Pancreas (tissue), 10 donors: ENCODE results near the gene LPO. TPM values are rescaled to one million over a fixed set of nuclear protein-coding genes. Genes with fewer than 3 reads are reported as not detected.

Experiments used
- ATAC-seq, 4 donors: fragments of 200-7000 bp; cut with Tn5 transposase; one replicate each; pipeline versions ENCODE4 v1.8.0 to v1.9.1; 2020; ENCODE audit warnings: mild to moderate bottlenecking in 4 of 4, moderate library complexity in 4 of 4
- DNase-seq, 6 donors: peaks; one replicate each; pipeline ENCODE4 v3.0.0-alpha.2; 2020
- FAIRE-seq: peaks from 2 replicates; lab custom pipeline; 2012; peaks lifted over from hg19 to GRCh38; lab: Jason Lieb, UNC
- H3K27ac ChIP-seq, 4 donors: fragments of 200-600 bp; sonication (generic); 1 replicate in 3 of 4; 2 replicates in 1 of 4; pipeline versions ENCODE4 v1.5.0 to v1.8.0; 2020
- H3K27me3 ChIP-seq, 4 donors: fragments of 200-600 bp; one replicate each; pipeline ENCODE4 v1.8.0; 2021
- H3K36me3 ChIP-seq, 3 donors: fragments of 200-600 bp; sonication (generic) in 1 of 3; one replicate each; pipeline versions ENCODE4 v1.5.0 to v1.8.0; 2020 to 2021
- H3K4me1 ChIP-seq, 3 donors: fragments of 200-600 bp; one replicate each; pipeline ENCODE4 v1.8.0; 2021
- H3K4me3 ChIP-seq, 4 donors: fragments of 200-600 bp; sonication (generic) in 2 of 4; one replicate each; pipeline versions ENCODE4 v1.5.0 to v1.8.0; 2020 to 2021
- H3K9me3 ChIP-seq, 4 donors: fragments of 200-600 bp; one replicate each; pipeline ENCODE4 v1.8.0; 2021
- WGBS, 2 donors: extraction: QIAGEN DNeasy Blood & Tissue Kit; methylation state at CpG; one replicate each; pipeline ENCODE4 v1.1.7; 2013; 5-methylcytosine and 5-hydroxymethylcytosine counted together
- intact Hi-C, 3 donors: fragments of 100-400 bp; cut with DNase I; formaldehyde crosslinking; loops; one replicate each; pipeline versions ENCODE4 v1.11.1 to v1.14.2; 2022
- polyA plus RNA-seq, 2 donors: library from polyadenylated mRNA; stranded (reverse); fragments of 200-250 nt; gene quantifications; one replicate each; pipeline ENCODE4 v1.2.3, GENCODE V29; 2013
- total RNA-seq, 6 donors: library from RNA; stranded (reverse); fragmentation: NEBNext Ultra II Directional in 4 of 6; extraction: Animal tissue kit (Norgen Biotek cat#: 25700) in 4 of 6; gene quantifications; one replicate each; pipeline versions ENCODE4 v1.2.1 to v1.2.4, GENCODE V29; 2021 to 2023
- TF ChIP-seq, protein P1 (sequence below), 4 donors: fragments of 200-600 bp; sonication (generic) in 3 of 4; IDR thresholded peaks; one replicate each; pipeline versions ENCODE4 v1.5.0 to v1.8.0; 2021; ENCODE audit warnings: antibody characterized with exemption in 4 of 4
- donor health status: healthy with polysubstance abuse.
- donor health status: DM: no; HTN: no; CAD: no; lungs with moderate emphysema.
- donor health status: DM: no; HTN: no; CAD: no.
- donor health status: control.
- donor health status: control.
- donor health status: Bipolar disorder and iron deficiency.
- donor health status: DM: yes; HTN: yes; CAD: no.
- donor health status: DM: no; HTN: no; CAD: no.
- donor health status: DM: no; HTN: no; CAD: no.
- donor health status: DM: yes; HTN: yes; CAD: no.

Gene LPO
- total and polyA plus RNA-seq, 8 donors: 0.08 to 0.23 TPM; not detected in 6

GRCh38 chr17:58269557-58270291, 31.3 kb downstream of the LPO start:
- no peaks in the 10 kb centered on the region for H3K9me3 ChIP-seq
- H3K4me1 ChIP-seq: no peaks in the 10 kb centered on the region
- H3K27ac ChIP-seq: no peak overlapping the region
- no peaks in the 10 kb centered on the region for H3K27me3 ChIP-seq
- TF ChIP-seq, protein P1, sequence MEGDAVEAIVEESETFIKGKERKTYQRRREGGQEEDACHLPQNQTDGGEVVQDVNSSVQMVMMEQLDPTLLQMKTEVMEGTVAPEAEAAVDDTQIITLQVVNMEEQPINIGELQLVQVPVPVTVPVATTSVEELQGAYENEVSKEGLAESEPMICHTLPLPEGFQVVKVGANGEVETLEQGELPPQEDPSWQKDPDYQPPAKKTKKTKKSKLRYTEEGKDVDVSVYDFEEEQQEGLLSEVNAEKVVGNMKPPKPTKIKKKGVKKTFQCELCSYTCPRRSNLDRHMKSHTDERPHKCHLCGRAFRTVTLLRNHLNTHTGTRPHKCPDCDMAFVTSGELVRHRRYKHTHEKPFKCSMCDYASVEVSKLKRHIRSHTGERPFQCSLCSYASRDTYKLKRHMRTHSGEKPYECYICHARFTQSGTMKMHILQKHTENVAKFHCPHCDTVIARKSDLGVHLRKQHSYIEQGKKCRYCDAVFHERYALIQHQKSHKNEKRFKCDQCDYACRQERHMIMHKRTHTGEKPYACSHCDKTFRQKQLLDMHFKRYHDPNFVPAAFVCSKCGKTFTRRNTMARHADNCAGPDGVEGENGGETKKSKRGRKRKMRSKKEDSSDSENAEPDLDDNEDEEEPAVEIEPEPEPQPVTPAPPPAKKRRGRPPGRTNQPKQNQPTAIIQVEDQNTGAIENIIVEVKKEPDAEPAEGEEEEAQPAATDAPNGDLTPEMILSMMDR (IDR thresholded peaks at IDR 0.05): no peak
- DNase-seq (peak in 1 of 6 donors; percentile 28), ATAC-seq (no peak), FAIRE-seq (no peak)
- no peaks in the 10 kb centered on the region for H3K36me3 ChIP-seq
- WGBS, 2 donors: 74 to 83% methylated on average over 9 of the region's 9 CpGs
- intact Hi-C loops: no loop called here
- no peak overlapping the region for H3K4me3 ChIP-seq

DNA sequence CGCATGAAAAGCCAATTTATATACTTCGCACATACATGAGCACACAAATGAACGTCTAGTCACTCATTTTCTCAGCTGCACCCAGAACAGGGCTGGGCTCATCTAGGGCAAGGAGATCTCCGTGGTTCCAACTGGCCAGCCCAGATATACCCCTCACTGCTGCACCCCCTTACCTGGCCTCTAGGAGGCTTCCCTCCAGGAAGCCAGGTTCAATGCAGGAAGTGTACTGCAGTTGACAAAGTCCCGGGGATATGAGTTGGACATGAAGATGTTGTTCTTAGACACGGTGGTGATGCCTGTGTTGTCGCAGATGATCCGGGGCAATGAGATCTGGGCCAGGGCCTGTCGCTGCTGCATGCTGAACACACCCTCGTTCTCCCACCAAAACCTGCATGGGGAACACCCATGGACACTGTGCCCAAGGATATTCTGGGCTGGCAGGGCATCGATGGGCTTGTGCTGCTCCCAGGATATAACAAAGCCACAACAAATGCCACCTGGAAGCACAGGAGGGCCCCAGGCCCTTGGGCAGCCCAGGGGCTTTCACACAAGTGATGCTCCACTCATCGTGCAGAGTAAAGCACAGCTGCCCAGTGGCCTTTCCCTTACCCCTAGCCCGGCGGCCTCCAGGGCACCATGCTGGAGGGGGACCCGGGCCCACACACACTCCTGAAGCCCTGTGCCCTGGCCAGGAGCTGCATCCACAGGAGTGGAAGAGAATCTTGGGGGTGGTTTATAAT, 32.3 kb downstream of the LPO start:
- Histone ChIP-seq H3K4me1 (no peaks in the 10 kb centered on the region), H3K9me3 (no peaks in the 10 kb centered on the region), H3K27me3 (no peaks in the 10 kb centered on the region), H3K36me3 (no peaks in the 10 kb centered on the region), H3K4me3 (no peak overlapping the region), H3K27ac (no peak overlapping the region)
- intact Hi-C loops: no loop called here
- 69 to 76% methylated on average over 15 of the region's 15 CpGs for WGBS, 2 donors
- FAIRE-seq (no peak), ATAC-seq (peak in 1 of 4 donors; percentile 44), DNase-seq (peak in 1 of 6 donors; percentile 30)
- TF ChIP-seq, protein P1 (IDR thresholded peaks at IDR 0.05): peak in 1 of 4 donors; percentile 9

GRCh38 chr17:58271216-58271931, 33.0 kb downstream of the LPO start:
- FAIRE-seq: no peak
- ATAC-seq: no peak
- intact Hi-C loops: no loop called here
- Histone ChIP-seq H3K4me3 (no peak overlapping the region), H3K9me3 (no peaks in the 10 kb centered on the region), H3K27ac (no peak overlapping the region), H3K4me1 (no peaks in the 10 kb centered on the region), H3K36me3 (no peaks in the 10 kb centered on the region), H3K27me3 (no peaks in the 10 kb centered on the region)
- DNase-seq: peak in 1 of 6 donors; percentile 32
- WGBS, 2 donors: 87 to 88% methylated on average over 21 of the region's 21 CpGs
- TF ChIP-seq, protein P1 (IDR thresholded peaks at IDR 0.05): no peak

DNA sequence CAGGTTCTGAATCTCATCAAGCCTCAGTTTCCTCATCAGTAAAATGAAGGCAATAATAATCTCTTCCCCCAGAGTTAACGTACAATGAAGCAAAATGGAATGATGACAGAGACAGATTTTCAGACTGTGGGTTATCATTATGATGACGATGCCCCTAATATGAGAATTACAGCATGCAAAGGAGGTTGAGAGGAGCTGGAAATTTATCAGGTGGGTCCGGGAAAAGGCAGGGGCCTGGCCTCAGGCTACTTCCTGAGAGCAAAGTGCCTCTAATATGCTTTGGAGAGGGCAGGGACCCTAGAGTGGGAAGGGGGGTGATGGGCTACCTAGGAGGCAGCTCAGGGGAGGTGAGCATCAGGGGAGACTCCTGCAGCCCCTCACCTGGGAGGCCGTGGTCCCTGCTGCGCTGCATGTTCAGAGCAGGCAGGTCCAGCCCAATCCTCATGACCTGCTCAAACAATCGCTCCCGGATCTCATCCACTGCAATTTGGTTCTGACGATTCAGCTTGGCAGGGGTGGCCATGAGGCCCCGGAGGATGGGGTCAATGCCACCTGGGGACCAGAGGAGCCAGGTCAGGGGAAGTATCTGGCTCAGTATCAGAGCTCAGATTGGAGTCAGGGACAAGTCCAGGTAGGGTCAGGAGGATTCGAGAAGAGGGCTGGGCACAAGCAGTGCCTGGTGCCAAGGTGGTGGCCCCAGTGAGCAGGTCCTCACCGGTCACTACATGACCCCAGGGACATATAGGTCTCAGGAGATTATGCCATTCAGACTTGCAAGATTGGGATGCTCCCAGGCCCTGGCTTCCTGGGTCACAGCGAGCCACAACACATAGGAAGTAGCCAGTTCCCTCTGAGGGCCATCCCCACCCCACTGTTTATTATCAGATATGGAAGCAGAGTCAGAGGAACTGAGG, 34.2 kb downstream of the LPO start:
- DNase-seq: peak in 1 of 6 donors; percentile 32
- no peaks in the 10 kb centered on the region for H3K27me3 ChIP-seq
- no peak for FAIRE-seq
- ATAC-seq: no peak
- H3K9me3 ChIP-seq: no peaks in the 10 kb centered on the region
- H3K36me3 ChIP-seq: no peaks in the 10 kb centered on the region
- WGBS, 2 donors: 62 to 77% methylated on average over 12 of the region's 12 CpGs
- H3K4me1 ChIP-seq: no peaks in the 10 kb centered on the region
- H3K4me3 ChIP-seq: no peak overlapping the region
- TF ChIP-seq, protein P1 (IDR thresholded peaks at IDR 0.05): no peak
- intact Hi-C loops: no loop called here
- no peak overlapping the region for H3K27ac ChIP-seq
